22Rv1 (cell line): Measurements from ENCODE around the gene SCN2A.

Experiments used
- H3K27ac ChIP-seq: fragments of 450-650 bp; 2 replicates; pipeline ENCODE4 v1.5.1; 2017
- CTCF ChIP-seq: fragments of 450-650 bp; IDR thresholded peaks from 2 replicates; pipeline ENCODE4 v1.5.1; 2017; ENCODE audit warnings: mild to moderate bottlenecking
- ZFX ChIP-seq: fragments of 450-650 bp; IDR thresholded peaks from 2 replicates; pipeline ENCODE4 v1.6.1; 2017; ENCODE audit warnings: antibody characterized with exemption, borderline replicate concordance

SCN2A gene

DNA sequence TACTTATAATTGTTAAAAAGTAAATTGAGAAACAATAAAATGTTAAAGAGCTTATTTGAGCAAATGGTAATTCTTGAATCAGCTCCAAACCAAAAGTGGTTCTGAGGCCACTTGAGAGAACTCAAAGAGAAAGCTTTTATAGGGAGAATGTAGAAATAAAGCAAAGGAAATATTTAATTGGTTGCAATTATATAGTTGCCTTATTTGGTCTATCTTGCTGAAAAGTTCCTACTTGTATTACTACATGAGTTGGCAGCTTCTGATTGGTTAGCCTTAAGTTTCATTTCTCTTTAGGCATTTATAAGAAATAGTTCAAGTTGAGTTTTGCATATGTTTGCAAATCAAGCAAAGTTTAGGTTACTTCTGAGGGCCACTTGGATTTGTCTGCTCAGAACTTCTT is 38.1 kb downstream of the SCN2A start:
- no peak overlapping the region for H3K27ac ChIP-seq
- TF ChIP-seq CTCF: no peak
- no peak for TF ChIP-seq ZFX

DNA sequence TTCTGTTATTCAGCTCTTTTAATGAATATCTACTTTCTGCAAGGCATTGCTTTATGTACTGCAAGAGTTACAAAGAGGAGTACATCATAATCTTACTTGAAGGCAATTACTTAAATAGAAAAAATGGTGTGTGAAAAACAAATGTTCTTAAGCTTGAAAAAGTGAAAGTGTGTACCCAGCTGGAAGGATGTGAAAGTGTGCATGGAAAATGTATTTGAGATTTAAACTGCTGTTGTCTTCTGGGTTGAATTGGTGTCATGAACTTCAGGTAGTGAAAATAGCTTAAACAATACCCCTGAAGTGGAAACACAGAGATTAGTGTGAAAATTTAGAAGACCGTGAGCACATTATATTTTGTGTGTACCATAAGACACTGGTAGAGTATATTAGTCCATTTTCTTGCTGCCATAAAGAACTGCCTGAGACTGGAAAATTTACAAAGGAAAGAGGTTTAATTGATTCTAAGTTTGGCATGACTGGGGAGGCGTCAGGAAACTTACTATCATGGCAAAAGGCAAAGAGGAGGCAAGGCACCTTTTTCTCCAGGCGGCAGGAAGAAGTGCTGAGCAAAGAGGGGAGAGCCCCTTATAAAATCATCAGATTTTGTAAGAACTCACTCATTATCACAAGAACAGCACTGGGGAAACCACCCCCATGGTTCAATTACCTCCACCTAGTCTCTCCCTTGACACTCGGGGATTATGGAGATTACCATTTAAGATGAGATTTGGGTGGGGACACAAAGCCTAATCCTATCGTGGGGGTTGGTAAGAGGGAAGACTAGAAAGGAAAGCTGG is 38.8 kb downstream of the SCN2A start:
- H3K27ac ChIP-seq: no peak overlapping the region
- TF ChIP-seq CTCF (no peak), ZFX (no peak)

DNA sequence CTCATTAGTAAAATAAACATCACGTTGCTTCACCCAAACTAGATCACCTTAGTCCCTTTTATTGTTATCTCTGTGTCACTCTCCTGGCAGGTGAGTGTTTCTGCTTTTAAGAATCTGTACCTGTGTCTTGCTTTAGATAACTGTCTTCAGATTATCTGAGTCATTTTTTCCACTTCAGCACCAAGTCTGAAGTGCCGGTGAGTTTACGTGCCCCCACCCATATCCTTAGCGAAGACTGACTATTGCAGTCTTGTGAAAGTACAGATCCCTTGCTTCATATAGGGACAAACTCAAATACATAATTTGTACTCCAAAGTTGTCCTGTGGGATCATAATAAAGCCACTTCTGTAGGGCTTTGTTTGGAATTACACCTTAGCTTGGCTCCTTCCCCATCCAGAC is 41.1 kb downstream of the SCN2A start:
- TF ChIP-seq ZFX: no peak
- TF ChIP-seq CTCF: no peak
- no peak overlapping the region for H3K27ac ChIP-seq

DNA sequence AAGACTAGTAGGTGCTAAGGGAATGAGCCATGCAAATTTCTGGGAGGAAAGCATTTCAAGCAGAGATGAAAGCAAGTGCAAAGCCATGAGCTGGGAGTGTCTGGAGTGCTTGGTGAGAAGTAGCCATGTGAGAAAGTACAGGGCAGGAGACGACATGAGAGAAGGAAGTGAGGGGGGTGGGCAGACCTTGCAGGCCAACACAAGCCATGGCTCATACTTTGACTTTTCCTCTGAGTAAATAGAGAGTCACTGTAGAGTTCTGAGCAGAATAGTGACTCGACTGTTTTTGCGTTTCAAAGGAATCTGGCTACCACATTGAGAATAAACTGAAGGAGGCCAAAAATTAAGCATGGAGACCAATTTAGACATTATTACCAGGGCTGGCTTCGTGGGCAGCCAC is 42.2 kb downstream of the SCN2A start:
- no peak overlapping the region for H3K27ac ChIP-seq
- TF ChIP-seq ZFX (no peak), CTCF (no peak)

DNA sequence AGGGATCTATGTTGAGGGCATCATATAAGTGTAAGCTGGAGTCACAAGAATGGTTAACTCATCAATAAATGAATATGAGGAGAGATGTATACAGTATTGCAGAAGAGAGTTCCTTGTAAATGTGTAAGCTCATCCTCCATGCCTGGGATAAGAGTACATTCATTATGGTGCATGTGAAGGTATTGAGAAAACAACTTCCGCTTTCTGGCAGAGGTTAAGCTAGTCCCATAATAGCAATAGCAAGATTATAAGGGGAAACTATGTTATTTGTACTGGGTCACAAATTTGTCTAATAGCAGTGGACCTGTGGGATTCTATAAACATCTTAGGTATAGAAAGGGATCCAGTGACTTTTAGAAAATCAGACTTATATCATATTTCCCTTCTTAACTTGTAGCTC is 44.1 kb downstream of the SCN2A start:
- TF ChIP-seq ZFX (no peak), CTCF (no peak)
- H3K27ac ChIP-seq: no peak overlapping the region

DNA sequence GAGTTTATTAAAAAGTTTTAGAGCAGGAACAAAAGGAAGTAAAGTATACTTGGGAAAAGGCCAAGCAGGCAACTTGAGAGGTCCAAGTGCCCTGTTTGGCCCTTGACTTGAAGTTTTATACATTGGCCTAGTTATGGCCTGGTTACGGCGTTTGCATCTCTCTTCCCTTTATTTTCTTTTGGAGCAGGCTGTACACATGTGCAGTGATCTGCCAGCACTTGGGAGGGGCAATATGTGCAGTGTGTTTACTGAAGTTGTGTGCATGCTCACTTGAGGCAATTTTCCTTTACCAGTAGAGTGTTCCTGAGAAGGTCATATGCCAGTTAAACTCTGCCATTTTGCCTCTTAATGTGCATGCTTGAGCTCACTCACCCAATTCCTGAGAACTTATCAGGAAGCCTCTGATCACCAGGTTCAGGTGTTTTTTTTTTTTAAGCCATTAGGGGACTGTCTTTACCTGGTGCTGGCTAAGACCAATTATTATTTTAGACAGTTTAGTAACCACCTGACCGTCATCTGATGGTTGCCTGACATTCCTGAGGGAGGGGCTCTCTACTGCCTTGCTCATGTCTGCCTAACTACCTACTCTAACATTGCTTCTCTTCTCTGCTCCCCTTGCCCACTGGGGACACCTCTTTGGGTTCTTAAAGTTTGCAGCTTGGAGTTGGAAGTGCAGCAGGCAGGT is 48.0 kb downstream of the SCN2A start:
- TF ChIP-seq CTCF (no peak), ZFX (no peak)
- H3K27ac ChIP-seq: no peak overlapping the region

DNA sequence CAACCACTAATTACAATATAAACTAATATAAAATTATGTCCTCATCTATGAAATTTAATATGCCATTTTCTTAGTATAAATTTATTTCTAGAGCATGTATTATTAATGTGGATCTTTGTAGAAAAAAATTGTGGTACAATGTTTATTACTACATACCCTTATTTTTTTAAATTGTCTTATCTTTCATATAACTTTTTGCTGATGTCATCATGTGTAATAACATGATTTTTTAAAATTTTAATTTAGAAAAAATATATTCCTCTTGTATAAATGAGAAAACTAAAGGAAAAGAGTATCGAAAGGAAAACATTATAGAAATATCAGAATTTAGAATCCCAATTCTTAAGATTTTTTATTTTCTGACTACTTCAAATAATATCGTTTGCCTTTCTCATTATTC is 49.9 kb downstream of the SCN2A start:
- TF ChIP-seq ZFX (no peak), CTCF (no peak)
- H3K27ac ChIP-seq: no peak overlapping the region
